ENCODE measurements around the gene FADS2. TPM values are rescaled to one million over a fixed set of nuclear protein-coding genes. Genes with fewer than 3 reads are reported as not detected.

Gene FADS2
- total RNA-seq, 2 donors from 2014 or later, result 2.0 to 4.4 TPM

DNA sequence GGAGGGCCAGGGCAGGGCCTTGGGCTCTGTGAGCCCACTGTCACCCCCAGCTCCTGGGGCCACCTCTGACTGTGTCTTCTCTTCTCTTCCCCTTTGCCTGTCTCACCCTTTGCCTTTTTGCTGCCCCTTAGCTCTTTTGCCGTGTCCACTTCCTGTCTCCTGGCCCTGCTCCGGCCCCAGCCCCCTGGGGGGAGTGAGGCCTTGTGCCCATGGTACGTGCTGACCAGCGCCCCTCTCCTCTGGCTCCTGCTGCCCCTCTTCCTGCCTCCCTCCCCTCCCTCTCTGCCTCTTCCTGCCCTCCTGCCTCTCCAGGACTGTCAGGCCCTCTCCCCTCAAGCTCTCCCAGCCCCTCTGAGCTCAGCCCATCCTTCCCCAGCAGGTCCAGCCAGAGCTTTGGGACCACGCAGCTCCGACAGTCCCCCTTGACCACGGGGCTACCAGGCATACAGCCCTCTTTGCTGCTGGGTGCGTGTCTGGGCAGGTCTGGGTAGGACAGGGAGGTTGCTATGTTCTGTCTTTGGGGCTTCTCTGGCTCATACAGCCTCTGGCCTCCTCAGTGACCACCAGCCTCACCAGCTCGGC lies 47.4 kb upstream of the FADS2 start:
- 82 to 89% methylated on average over 9 of the region's 9 CpGs for WGBS, 2 donors
- H3K9me3 ChIP-seq, result no peaks in the 10 kb centered on the region
- no peak for ATAC-seq
- no peak overlapping the region for H3K27ac ChIP-seq
- no peak overlapping the region for H3K4me3 ChIP-seq
- H3K4me1 ChIP-seq, result peaks cover 22% of the 10 kb centered on the region
- peaks cover 0 to 25% of the 10 kb centered on the region in 2 donors for H3K36me3 ChIP-seq (replicated peaks in 1 of 2; ENCODE audit: insufficient read depth in 1 of 2, low read depth in 2 of 2)
- no peak for TF ChIP-seq POLR2A (IDR thresholded peaks at IDR 0.05)
- TF ChIP-seq, protein P1, sequence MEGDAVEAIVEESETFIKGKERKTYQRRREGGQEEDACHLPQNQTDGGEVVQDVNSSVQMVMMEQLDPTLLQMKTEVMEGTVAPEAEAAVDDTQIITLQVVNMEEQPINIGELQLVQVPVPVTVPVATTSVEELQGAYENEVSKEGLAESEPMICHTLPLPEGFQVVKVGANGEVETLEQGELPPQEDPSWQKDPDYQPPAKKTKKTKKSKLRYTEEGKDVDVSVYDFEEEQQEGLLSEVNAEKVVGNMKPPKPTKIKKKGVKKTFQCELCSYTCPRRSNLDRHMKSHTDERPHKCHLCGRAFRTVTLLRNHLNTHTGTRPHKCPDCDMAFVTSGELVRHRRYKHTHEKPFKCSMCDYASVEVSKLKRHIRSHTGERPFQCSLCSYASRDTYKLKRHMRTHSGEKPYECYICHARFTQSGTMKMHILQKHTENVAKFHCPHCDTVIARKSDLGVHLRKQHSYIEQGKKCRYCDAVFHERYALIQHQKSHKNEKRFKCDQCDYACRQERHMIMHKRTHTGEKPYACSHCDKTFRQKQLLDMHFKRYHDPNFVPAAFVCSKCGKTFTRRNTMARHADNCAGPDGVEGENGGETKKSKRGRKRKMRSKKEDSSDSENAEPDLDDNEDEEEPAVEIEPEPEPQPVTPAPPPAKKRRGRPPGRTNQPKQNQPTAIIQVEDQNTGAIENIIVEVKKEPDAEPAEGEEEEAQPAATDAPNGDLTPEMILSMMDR (IDR thresholded peaks at IDR 0.05), result no peak
- H3K27me3 ChIP-seq, result no peaks in the 10 kb centered on the region
- intact Hi-C loops (cut with DNase I), result loop anchor here (5.0 kb wide), 1 partner anchor 38 kb away; no protein-coding TSS in a partner anchor
- DNase-seq, result no peak

DNA sequence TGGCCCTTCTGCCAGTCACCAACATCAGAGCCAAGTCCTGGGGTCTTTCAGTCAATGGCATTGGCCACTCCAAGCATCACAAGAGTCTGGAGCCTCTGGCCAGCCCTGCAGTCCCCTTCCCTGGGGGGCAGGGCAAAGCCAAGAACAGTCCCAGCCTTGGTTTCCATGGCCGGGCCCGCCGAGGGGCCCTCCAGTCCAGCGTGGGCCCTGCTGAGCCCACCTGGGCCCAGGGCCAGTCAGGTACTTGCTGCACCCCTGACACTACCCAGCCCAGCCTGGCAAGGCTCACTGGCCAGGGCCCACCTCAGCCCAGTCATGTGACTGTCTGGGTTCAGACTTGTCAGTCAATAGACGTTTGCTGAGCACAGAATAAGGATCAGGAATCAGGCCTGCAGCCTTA lies 46.5 kb upstream of the FADS2 start:
- no peak for DNase-seq

DNA sequence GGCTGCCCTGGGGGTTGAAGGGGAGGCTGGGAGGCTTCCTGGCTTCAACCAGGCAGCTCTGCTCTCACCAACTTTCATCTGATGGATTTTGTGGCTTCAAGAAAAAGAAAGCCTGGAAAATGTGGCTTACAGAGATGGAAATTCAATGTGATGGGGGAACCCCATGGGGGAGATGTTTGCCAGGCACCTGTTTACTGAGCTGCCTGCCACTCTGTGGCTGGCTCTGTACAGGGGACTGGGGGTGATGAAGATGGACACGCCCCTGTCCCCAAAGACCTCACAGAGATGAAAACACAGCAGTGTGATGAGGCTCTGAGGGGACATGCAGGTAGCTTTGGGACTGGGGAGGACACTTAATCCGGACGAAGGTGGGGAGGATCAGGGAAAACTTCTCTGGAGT lies 45.8 kb upstream of the FADS2 start:
- 88 to 89% methylated on average over 3 of the region's 3 CpGs for WGBS, 2 donors
- H3K4me3 ChIP-seq, result no peak overlapping the region
- DNase-seq, result no peak
- peaks cover 10% of the 10 kb centered on the region for H3K4me1 ChIP-seq
- no peaks in the 10 kb centered on the region for H3K27me3 ChIP-seq
- H3K9me3 ChIP-seq, result no peaks in the 10 kb centered on the region
- intact Hi-C loops (cut with DNase I), result loop anchor here (5.0 kb wide), 1 partner anchor 40 kb away; no protein-coding TSS in a partner anchor
- ATAC-seq, result no peak
- TF ChIP-seq, protein P1 (IDR thresholded peaks at IDR 0.05), result no peak
- no peak for TF ChIP-seq POLR2A (IDR thresholded peaks at IDR 0.05)
- H3K27ac ChIP-seq, result no peak overlapping the region
- H3K36me3 ChIP-seq (replicated peaks in 1 of 2; ENCODE audit: insufficient read depth in 1 of 2, low read depth in 2 of 2), result peaks cover 0 to 37% of the 10 kb centered on the region in 2 donors

More for the DNA sequence above, 46.5 kb upstream of the FADS2 start:
- Histone ChIP-seq H3K4me1 (peaks cover 17% of the 10 kb centered on the region), H3K27ac (no peak overlapping the region), H3K36me3 (replicated peaks in 1 of 2; ENCODE audit: insufficient read depth in 1 of 2, low read depth in 2 of 2) (peaks cover 0 to 31% of the 10 kb centered on the region in 2 donors), H3K27me3 (no peaks in the 10 kb centered on the region), H3K4me3 (no peak overlapping the region), H3K9me3 (no peaks in the 10 kb centered on the region)
- intact Hi-C loops (cut with DNase I), result loop anchor here (5.0 kb wide), 1 partner anchor 39 kb away; no protein-coding TSS in a partner anchor
- WGBS, 2 donors, result 68% methylated on average over 5 of the region's 5 CpGs; no CpG with 5 or more reads in 1 of the 2 donors
- no peak for TF ChIP-seq POLR2A (IDR thresholded peaks at IDR 0.05)
- TF ChIP-seq, protein P1 (IDR thresholded peaks at IDR 0.05), result no peak
- no peak for ATAC-seq

DNA sequence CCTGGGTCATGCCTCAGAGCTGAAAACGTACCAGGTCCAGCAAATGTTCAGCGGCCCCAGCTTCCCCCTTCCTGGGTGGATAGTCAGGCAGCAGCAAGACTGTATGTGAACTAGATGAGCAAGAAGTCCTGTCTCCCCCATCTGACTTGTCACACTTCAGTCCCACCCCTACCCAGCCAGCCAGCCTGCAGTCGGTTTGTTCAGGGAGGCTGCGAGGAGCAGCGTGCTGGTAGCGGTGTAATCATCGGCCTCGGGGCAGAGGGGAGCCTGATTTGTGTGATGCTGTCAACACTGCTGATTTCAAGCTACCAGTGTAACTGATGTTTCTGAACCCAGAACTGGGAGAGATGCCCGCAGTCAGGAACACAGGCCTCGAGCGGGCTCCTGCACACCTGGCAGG lies 45.3 kb upstream of the FADS2 start:
- Histone ChIP-seq H3K36me3 (replicated peaks in 1 of 2; ENCODE audit: insufficient read depth in 1 of 2, low read depth in 2 of 2) (peaks cover 0 to 39% of the 10 kb centered on the region in 2 donors), H3K4me1 (peaks cover 4% of the 10 kb centered on the region), H3K27ac (no peak overlapping the region), H3K27me3 (no peaks in the 10 kb centered on the region), H3K9me3 (no peaks in the 10 kb centered on the region), H3K4me3 (no peak overlapping the region)
- no peak for DNase-seq
- ATAC-seq, result no peak
- 77% methylated on average over 11 of the region's 11 CpGs; no CpG with 5 or more reads in 1 of the 2 donors for WGBS, 2 donors
- TF ChIP-seq, protein P1 (IDR thresholded peaks at IDR 0.05), result no peak
- TF ChIP-seq POLR2A (IDR thresholded peaks at IDR 0.05), result no peak
- intact Hi-C loops (cut with DNase I), result loop anchor here (5.0 kb wide), 1 partner anchor 41 kb away; no protein-coding TSS in a partner anchor
